ENCODE data around the gene MAN2A1.

DNA sequence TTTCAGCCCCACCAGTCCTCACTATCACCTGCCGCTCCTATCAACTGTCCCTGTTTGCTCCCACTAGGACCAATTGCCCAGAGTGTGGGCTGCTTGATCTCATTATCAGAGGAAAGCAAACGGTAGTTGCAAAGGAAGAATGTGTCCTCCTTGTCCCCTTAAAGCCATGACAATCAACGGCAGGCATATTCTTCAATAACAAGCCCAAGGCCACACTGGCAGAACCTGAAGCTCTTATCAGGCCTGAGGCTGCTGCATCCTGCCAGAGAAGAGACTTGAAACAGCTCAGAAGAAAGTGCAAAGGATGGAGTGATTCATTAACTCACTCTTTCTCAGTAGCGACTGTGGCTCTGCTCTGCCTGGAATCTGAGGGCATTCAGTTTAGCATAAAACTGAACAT, 39.2 kb upstream of the MAN2A1 start:
- TF ChIP-seq CTCF (conservative IDR thresholded peaks at IDR 0.05; ENCODE audit: low read length) (no peak), EZH2phosphoT487 (IDR thresholded peaks at IDR 0.05; ENCODE audit: borderline replicate concordance, low read depth, low read length) (no peak)
